MM.1S (cell line): Measurements from ENCODE around the gene DOCK4.

Source experiments
- CTCF ChIP-seq: fragments of 300-600 bp; sonication (generic); IDR thresholded peaks from 2 replicates; pipeline ENCODE4 v1.5.1; 2016; ENCODE audit warnings: antibody characterized with exemption, low read length, mixed read lengths
- EZH2 ChIP-seq: fragments of 300-600 bp; sonication (generic); optimal IDR thresholded peaks from 2 replicates; pipeline ENCODE3; 2017; ENCODE audit warnings: low read depth, mild to moderate bottlenecking, antibody characterized with exemption, low read length, mixed read lengths

DNA sequence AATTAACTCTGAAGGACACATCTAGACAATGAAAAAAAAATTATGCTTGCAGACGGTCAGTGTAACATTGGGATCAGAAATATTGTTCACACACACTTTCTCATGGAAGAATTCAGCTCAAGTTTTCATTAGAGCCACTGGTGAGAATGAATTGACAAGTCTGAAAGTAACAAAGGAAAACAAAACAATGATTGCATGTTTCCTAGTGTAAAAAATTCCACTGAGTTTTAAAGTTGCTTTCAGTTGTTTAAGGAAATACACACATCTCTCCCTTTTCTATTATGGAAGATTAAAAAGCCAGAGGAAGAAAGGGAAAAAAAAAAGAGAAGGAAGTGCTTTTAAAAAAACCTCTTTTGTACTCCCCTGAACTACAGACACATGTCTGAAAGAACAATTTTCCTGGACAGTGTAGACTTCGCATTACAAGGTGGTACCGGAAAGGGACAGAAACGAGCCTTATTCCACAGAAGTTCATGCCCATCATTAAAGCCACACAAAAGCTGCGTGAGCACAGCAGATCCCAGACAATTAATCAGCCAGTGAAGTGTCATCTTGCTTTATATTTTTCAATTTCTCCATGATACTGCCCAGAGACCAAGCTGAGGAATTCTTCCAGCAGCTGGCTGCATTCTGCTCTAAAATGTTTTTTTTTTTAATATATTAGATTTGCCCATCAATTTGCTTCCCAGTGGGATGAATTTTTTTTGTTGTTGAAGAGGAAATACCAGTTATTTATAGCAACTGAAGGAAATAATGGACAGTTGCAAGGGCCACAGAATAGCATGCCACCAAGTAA lies 294.8 kb downstream of the DOCK4 start:
- TF ChIP-seq CTCF, result no peak
- TF ChIP-seq EZH2, result no peak
